ENCODE results near the gene C1QTNF9.

GRCh38 chr13:24271601-24272451 is 37.6 kb upstream of the C1QTNF9 start:
- TF ChIP-seq EZH2phosphoT487 (IDR thresholded peaks at IDR 0.05; ENCODE audit: borderline replicate concordance, low read length), result no peak
- no peak for TF ChIP-seq CTCF (IDR thresholded peaks at IDR 0.05; ENCODE audit: low read depth, low read length, poor library complexity, severe bottlenecking)

Data from DOHH2 (cell line).